GM18909 (cell line): ENCODE results near the gene BBS12.

ENCODE experiments used
- ATAC-seq: cut with Tn5 transposase; IDR thresholded peaks from one replicate; pipeline ENCODE4 v1.9.1; 2021; ENCODE audit warnings: mild to moderate bottlenecking; ENCODE audit not compliant: unreplicated experiment, poor library complexity

The BBS12 gene

GRCh38 chr4:122732329-122733026, at the start of gene BBS12:
Gene BBS12 (plus strand): TSS chr4:122732704. CDS start chr4:122741893, 9,189 bp downstream.
- ATAC-seq: peak; percentile 100

DNA sequence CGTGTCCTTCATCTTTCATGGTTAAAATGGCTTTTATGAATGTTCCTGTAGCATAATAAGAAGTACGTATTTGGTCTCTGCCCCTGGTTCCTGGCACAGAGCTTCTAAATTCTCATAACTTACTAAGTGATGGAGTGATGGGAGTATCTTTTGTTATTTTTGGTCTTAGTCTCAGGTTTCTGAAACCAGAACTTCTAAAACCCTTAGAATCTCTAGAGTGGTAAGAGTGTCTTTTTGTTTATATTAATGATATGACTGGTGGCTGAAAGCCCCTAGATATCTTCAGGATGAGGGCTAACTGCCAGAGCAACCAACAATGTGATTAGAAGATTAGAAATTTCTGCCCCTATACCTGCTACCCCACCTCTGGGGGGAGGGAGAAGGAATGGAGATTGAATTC, 45.8 kb upstream of the BBS12 start:
- no peak for ATAC-seq

GRCh38 chr4:122687531-122688061, 44.9 kb upstream of the BBS12 start:
- ATAC-seq: peak; percentile 37

DNA sequence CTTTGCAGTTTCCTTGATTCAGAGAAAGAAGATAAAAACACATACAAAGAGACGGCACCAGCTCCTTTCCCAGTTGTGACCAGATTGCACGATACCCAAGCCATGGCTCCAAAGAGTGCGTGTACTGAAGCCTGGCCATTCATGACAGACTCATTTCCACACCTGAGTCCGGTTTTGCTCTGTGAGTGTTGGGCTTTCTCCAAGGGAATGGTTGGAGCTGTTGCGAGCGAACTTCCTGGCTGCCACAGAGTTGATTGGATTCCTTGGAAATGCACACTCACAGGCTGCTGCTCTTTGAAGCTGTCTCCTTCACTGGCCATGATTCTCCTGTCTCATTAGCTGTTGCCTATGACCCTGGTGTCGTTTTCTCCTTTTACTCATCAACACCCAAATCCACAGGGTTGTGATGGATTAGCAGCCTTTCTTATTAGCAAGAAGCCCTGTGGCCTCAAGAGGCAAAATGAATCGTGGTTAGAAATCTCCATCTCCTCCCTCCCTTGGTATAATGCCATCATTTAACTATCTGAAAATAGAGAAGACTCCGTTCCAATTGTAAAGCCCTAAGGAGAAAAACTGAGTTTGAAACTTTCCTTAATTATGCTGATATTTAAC, 43.9 kb upstream of the BBS12 start:
- no peak for ATAC-seq

- peak; percentile 93 for ATAC-seq
Measured at GRCh38 chr4:122689972-122690371, 42.5 kb upstream of the BBS12 start.

DNA sequence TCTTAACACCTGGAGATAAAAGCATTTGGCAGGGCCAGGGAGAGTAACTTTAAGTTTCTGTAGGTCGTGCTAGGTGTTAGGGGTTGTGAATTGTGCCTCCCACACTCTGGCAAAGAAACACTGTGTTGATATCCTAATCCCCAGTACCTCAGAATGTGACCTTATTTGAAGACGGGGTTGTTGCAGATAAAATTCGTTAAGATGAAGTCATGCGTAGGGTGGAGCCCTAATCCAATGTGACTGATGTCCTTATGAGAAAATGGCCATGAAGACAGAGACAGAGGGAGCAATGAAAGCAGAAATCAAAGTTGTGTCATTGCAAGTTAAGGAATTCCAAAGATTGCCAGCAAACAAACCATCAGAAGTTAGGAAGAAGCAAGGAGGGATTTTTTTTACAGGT, 40.5 kb upstream of the BBS12 start:
- no peak for ATAC-seq

DNA sequence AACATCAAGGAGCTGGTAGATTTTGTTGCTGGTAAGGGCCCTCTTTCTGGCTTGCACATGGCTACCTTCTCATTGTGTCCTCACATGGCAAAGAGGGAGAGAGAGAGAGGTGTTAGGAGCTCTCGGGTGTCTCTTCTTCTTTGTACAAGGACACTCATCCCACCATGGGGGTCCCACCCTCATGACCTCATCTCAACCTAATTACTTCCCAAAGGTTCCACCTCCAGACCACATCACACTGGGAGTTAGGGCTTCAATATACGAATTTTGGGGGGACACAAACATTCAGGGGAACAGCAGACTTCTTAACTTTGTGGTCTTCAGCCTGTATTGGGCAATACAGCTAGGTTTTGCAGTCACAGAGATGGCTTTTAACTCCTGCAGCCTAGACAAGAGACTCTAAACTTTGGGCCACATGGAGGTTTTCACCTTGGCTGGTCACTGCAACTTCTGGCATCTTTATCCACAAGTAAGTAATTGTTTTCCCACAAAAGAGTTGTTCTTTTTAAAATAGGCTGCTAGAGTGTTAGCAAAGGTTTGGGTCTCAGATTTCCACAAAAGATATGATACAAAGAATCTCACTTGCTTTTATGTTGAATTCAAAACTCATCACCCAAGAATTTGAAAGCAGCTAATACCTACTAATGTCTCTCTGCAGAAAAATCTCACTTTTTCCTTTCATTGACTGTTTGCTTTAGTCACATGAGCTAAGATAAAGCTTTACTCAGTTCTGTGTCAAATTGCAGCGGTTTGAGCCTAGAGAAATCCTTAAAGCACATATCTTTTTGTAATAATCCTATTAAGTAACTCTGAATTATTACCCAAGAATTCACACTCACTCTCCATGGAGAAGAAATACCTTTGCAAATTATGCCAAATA, 39.6 kb upstream of the BBS12 start:
- ATAC-seq: no peak

- no peak for ATAC-seq
Measured at GRCh38 chr4:122695226-122695625, 37.3 kb upstream of the BBS12 start.

- ATAC-seq: no peak
Measured at GRCh38 chr4:122700178-122700725, 32.3 kb upstream of the BBS12 start.

DNA sequence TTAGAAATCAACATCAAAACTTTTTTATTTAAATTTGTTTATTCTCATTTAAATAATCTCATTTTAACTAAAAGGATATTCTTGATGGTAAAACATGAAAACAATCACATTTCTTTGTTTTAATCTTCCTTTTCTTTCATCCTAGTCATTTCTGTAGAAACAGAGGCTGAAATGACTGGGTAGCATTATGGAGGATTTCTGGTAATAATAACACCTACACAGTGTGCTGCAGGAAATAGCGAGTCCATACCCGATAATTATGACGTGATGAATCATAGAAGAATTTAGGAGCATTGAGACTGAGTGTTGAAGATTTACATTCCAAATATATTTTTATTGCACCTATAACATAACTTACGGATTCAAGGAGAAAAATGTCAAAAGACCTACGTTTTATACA, 31.4 kb upstream of the BBS12 start:
- ATAC-seq: no peak

DNA sequence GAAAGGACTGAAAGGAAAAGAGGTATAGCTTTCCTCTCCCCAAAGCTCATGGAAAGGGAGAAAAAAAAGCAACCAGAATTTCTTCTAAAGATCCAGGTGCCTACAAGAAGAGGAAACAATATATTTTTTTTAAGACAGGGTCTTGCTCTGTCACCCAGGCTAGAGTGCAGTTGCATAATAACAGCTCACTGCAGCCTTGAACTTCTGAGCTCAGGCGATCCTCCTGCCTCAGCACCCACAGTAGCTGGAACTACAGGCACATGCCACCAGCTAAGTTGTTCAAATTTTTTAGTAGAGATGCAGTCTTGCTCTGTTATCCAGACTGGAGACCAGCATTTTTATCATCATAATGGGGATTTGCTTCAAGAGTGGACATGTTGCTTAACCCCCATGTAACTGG, 30.5 kb upstream of the BBS12 start:
- no peak for ATAC-seq

DNA sequence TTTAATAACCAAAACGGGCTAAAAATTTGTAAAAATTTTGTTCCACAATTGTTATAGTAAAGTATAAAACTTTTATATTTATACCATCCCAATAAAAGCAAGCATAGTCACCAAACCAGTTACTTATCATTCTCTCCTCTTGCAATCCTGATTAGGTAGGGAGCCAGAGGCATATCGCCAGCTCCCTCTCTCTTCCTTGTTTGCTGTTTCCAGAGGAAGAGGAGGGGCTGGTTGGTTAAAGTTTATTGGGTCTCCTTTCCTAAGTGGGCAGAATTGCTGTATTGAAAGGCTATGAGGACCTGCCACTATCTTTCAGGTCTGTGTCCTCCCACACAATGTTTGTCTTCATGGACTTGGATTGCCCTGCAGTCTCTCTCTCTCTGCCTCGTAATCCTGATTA, 29.6 kb upstream of the BBS12 start:
- ATAC-seq: no peak

DNA sequence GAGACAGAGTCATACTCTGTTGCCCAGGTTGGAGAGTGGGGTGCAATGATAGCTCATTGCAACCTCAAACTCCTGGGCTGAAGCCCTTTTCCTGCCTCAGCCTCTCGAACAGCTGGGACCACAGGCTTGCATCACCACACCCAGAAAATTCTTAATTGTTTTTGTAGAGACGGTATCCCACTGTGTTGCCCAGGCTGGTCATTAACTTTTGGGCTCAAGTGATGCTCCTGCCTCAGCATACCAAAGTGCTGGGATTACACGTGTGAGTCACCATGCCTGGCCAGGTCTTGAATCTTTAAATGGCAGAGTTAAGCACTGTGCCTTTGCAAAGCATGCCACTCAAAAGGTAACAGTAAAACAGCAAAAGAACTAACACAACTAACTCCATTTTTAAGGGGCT, 28.6 kb upstream of the BBS12 start:
- ATAC-seq: no peak

DNA sequence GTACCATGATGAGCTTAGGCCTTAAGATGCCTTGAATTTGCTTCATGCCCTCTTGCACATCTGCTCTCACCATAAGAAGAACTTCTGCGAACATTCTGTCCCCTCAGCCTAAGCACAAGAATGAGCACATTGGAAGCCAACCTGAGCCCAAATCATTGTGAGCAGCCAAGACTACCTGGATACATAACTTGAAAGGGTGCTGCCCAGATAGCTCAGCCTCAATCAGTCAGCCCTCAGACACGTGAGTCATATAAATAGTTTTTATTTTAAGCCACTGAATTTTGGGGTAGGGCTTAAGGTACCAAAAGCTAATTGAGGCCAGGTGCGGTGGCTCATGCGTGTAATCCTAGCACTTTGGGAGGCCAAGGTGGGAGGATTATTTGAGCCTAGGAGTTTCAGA, 27.5 kb upstream of the BBS12 start:
- no peak for ATAC-seq

GRCh38 chr4:122705547-122706117, 26.9 kb upstream of the BBS12 start:
- no peak for ATAC-seq

DNA sequence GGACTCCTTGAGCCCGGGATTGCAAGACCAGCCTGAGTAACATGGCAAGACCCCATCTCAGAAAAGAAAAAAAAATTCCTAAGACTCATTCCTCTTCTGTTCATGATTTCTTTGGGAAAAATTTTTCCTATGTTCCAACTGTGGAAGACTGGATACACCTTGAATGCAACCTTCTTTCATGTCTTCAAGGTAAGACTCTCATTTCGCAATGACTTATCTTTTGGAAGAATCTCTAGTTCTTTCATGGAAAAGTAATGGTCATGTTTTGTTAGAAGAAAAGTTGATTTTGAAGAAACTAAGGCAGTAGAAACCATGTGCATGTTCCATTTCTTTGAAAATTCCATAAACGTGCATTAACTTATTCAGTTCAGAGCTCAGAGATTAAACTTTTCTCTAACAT, 26.0 kb upstream of the BBS12 start:
- ATAC-seq: no peak

DNA sequence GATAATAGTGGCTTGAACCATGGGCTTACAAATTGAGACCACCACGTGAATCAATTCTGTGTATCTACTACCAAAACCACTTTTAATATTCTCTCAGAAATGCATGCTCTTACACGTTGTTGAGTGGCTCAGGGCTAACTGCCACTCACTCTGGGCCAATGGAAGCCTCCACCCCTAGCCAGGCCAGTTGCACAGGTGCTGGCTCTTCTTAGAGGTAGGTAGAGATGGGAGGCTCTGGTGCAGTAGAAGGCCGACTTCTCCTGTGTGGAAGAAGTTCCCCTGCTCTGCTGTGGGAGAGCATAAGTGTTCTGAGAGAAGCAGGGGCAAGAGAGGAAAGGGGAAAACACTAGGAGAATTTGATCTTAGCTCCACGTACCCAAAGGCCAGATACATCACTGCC, 25.0 kb upstream of the BBS12 start:
- no peak for ATAC-seq

DNA sequence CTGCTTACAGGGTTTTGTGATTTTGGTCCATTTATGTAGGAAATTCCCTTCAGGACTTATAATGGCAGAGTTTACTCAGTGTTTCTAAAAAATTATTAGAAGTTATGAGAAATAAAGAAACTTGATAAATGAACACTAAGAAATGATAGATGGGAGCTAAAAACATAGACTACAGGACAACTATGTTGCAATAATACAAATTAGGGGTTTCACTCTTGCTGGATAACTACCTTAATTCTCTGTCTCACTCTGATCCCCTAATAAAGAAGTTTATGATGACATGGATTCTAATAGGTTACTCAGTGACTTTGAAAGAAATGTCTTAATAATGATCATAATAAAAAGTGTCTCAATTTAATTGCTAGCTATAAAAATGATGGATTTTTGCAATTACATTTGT, 23.3 kb upstream of the BBS12 start:
- ATAC-seq: no peak

DNA sequence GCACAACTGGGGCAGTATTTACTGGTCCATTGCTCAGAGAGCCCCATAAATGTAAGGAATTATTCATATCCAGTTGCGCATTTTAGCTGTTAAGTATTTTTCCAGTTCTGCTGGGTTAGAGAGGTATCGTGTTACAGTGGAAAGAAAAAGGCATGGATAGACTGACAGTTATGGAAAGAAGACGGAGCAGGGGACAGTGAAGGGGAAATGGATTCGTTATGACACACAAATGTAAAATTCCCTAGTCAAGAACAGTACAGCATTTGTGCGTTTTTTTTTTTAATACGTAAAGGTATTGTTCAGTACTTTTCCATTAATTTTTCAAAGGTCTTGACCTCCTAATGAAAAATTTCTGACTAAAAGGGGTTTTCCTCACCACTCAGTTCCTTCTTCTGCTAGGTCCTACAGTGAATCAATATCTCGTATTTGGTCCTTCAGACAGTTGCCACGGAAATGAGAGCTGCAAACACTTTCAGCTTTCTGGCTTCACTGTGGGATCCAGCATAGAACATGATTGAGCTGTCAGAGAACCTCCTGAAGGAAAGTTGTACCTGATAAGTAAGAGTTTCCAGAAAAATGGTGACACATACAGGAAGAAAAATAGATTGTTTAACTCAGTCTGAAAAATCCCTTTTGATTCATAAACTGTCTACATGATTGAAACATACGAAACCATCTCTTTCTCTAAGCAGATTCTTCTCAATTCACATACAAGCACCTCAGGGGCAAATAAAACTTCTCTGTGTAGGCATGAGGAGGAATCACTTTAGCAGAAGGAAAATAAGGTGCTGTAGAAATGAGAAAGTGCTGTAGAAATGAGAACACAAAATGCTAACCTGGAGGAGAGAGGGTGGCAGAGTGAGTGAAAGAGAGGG, 21.8 kb upstream of the BBS12 start:
- ATAC-seq: peak; percentile 55
